GM12892 (cell line): Measurements from ENCODE around the gene EXD2.

Experiments
- DNase-seq: peaks from one replicate; pipeline ENCODE4 v3.0.0; 2011; ENCODE audit not compliant: insufficient read length
- FAIRE-seq: peaks from 2 replicates; lab custom pipeline; 2011; peaks lifted over from hg19 to GRCh38; lab: Jason Lieb, UNC
- POLR2A ChIP-seq: IDR thresholded peaks from 2 replicates; pipeline ENCODE4 v1.6.1; 2011; ENCODE audit warnings: low read depth, low read length, control low read depth
- POLR2AphosphoS5 ChIP-seq: IDR thresholded peaks from 2 replicates; pipeline ENCODE4 v1.6.1; 2011; ENCODE audit warnings: low read depth, low read length, control low read depth
- TAF1 ChIP-seq: IDR thresholded peaks from 2 replicates; pipeline ENCODE4 v1.6.1; 2011; ENCODE audit warnings: low read depth, mild to moderate bottlenecking, control low read depth, low read length, borderline replicate concordance

EXD2 gene

GRCh38 chr14:69237584-69237983 is 46.3 kb downstream of the EXD2 start:
- no peak for FAIRE-seq
- TF ChIP-seq TAF1, result no peak
- TF ChIP-seq POLR2AphosphoS5, result no peak
- TF ChIP-seq POLR2A, result no peak

GRCh38 chr14:69238883-69239282 is 47.6 kb downstream of the EXD2 start:
- FAIRE-seq (no peak), DNase-seq (no peak)
- TF ChIP-seq TAF1 (no peak), POLR2A (no peak), POLR2AphosphoS5 (no peak)

More at GRCh38 chr14:69237584-69237983, 46.3 kb downstream of the EXD2 start:
- DNase-seq, result no peak

GRCh38 chr14:69240527-69241173 is 49.4 kb downstream of the EXD2 start:
- TF ChIP-seq POLR2AphosphoS5, result no peak
- FAIRE-seq (no peak), DNase-seq (no peak)

- TF ChIP-seq POLR2A (no peak), POLR2AphosphoS5 (no peak), TAF1 (no peak)
- FAIRE-seq (no peak), DNase-seq (no peak)
Observed at GRCh38 chr14:69241577-69241976, 50.3 kb downstream of the EXD2 start.

- peak; percentile 32 for DNase-seq
- TF ChIP-seq TAF1 (no peak), POLR2AphosphoS5 (no peak), POLR2A (no peak)
- FAIRE-seq, result peak; percentile 46
Observed at GRCh38 chr14:69242311-69243224, 51.3 kb downstream of the EXD2 start.

GRCh38 chr14:69244946-69245345 is 53.6 kb downstream of the EXD2 start:
- no peak for FAIRE-seq
- TF ChIP-seq POLR2A (no peak), POLR2AphosphoS5 (no peak), TAF1 (no peak)
- no peak for DNase-seq

- FAIRE-seq (no peak), DNase-seq (no peak)
- TF ChIP-seq TAF1 (no peak), POLR2AphosphoS5 (no peak), POLR2A (no peak)
Observed at GRCh38 chr14:69246331-69246730, 55.0 kb downstream of the EXD2 start.

GRCh38 chr14:69247676-69248440 is 56.6 kb downstream of the EXD2 start:
- DNase-seq, result no peak
- no peak for FAIRE-seq
- no peak for TF ChIP-seq TAF1
- TF ChIP-seq POLR2AphosphoS5, result no peak
- TF ChIP-seq POLR2A, result no peak

GRCh38 chr14:69249603-69250002 is 58.3 kb downstream of the EXD2 start:
- DNase-seq (no peak), FAIRE-seq (no peak)
- TF ChIP-seq TAF1 (no peak), POLR2A (no peak), POLR2AphosphoS5 (no peak)

- DNase-seq (no peak), FAIRE-seq (no peak)
- TF ChIP-seq POLR2AphosphoS5 (no peak), TAF1 (no peak), POLR2A (no peak)
Observed at GRCh38 chr14:69252851-69253250, 61.6 kb downstream of the EXD2 start.

GRCh38 chr14:69259168-69259526 is 67.8 kb downstream of the EXD2 start:
- no peak for FAIRE-seq
- DNase-seq, result no peak
- no peak for TF ChIP-seq POLR2AphosphoS5
- no peak for TF ChIP-seq TAF1
- TF ChIP-seq POLR2A, result no peak

GRCh38 chr14:69259527-69260189 is 68.4 kb downstream of the EXD2 start, which contains the start of gene GALNT16:
GALNT16 (plus strand) TSS chr14:69260158; CDS start chr14:69260291, 133 bp downstream.
- DNase-seq (peak; percentile 36), FAIRE-seq (no peak)
- TF ChIP-seq TAF1 (no peak), POLR2AphosphoS5 (no peak), POLR2A (no peak)
